Psoas muscle (tissue), 8 donors: ENCODE measurements around the gene KRT28. TPM values are rescaled to one million over a fixed set of nuclear protein-coding genes. Genes with fewer than 3 reads are reported as not detected.

Experiments
- ATAC-seq, 4 donors: fragments of 200-7000 bp; cut with Tn5 transposase; one replicate each; pipeline ENCODE4 v1.9.1; 2020; ENCODE audit warnings: moderate library complexity in 3 of 4, mild to moderate bottlenecking in 2 of 4
- DNase-seq, 2 donors: peaks; one replicate each; pipeline ENCODE4 v3.0.0-alpha.2; 2020
- H3K27ac ChIP-seq: fragments of 200-600 bp; one replicate; pipeline ENCODE4 v1.8.0; 2022
- H3K27me3 ChIP-seq, 3 donors: fragments of 200-600 bp in 1 of 3; one replicate each; pipeline versions ENCODE4 v1.6.1 to v1.8.0; 2013 to 2022; ENCODE audit warnings: low read length in 2 of 3, mild to moderate bottlenecking in 2 of 3, moderate library complexity in 1 of 3; ENCODE audit not compliant: insufficient read depth in 3 of 3
- H3K36me3 ChIP-seq, 2 donors: fragments of 200-600 bp in 1 of 2; one replicate each; pipeline versions ENCODE4 v1.6.1 to v1.8.0; 2013 to 2022; ENCODE audit warnings: low read depth in 1 of 2, mild to moderate bottlenecking in 1 of 2, moderate library complexity in 1 of 2; ENCODE audit not compliant: insufficient read depth in 1 of 2
- H3K4me1 ChIP-seq: fragments of 200-600 bp; one replicate; pipeline ENCODE4 v1.8.0; 2022
- H3K4me3 ChIP-seq: fragments of 200-600 bp; one replicate; pipeline ENCODE4 v1.8.0; 2022; ENCODE audit warnings: mild to moderate bottlenecking
- H3K9me3 ChIP-seq: fragments of 200-600 bp; one replicate; pipeline ENCODE4 v1.8.0; 2022
- CTCF ChIP-seq: fragments of 200-600 bp; IDR thresholded peaks from one replicate; pipeline ENCODE4 v1.8.0; 2022; ENCODE audit warnings: antibody characterized with exemption
- WGBS, 3 donors: extraction: QIAGEN DNeasy Blood & Tissue Kit; methylation state at CpG; one replicate each; pipeline versions ENCODE4 v1.1.6 to v1.1.7; 2013; 5-methylcytosine and 5-hydroxymethylcytosine counted together
- intact Hi-C, 2 donors: fragments of 100-400 bp; cut with DNase I; formaldehyde crosslinking; loops; one replicate each; pipeline versions ENCODE4 v1.11.0 to v1.14.2; 2022
- polyA plus RNA-seq, 3 donors: library from polyadenylated mRNA; stranded (reverse); fragments of 200-250 nt; gene quantifications; one replicate each; pipeline ENCODE4 v1.2.3, GENCODE V29; 2013
- total RNA-seq, 4 donors: library from RNA; stranded (reverse); fragmentation: NEBNext Ultra II Directional in 2 of 4; extraction: Animal tissue kit (Norgen Biotek cat#: 25700) in 2 of 4; gene quantifications; one replicate each; pipeline versions ENCODE4 v1.2.1 to v1.2.4, GENCODE V29; 2021 to 2023
- donor health status: healthy with polysubstance abuse.
- donor health status: DM: no; HTN: no; CAD: no; lungs with moderate emphysema.
- donor health status: Bipolar disorder and iron deficiency.
- donor health status: healthy.
- donor health status: DM: yes; HTN: yes; CAD: no.
- donor health status: DM: no; HTN: no; CAD: no.
- donor health status: DM: no; HTN: no; CAD: no.
- donor health status: DM: yes; HTN: yes; CAD: no.

KRT28 gene
- total and polyA plus RNA-seq, 7 donors, result not detected

- ATAC-seq (no peak), DNase-seq (no peak)
- Histone ChIP-seq H3K4me1 (no peaks in the 10 kb centered on the region), H3K27me3 (peaks cover 6 to 47% (median 6%) of the 10 kb centered on the region in 3 donors), H3K4me3 (no peak overlapping the region), H3K27ac (no peak overlapping the region), H3K36me3 (no peaks in the 10 kb centered on the region), H3K9me3 (no peaks in the 10 kb centered on the region)
- no peak for TF ChIP-seq CTCF
- intact Hi-C loops, result no loop called here
- WGBS, 3 donors, result 87 to 93% (median 89%) methylated on average over 3 of the region's 3 CpGs
These were observed 21.8 kb downstream of the KRT28 start for GRCh38 chr17:40777971-40778370.

- Histone ChIP-seq H3K36me3 (no peaks in the 10 kb centered on the region), H3K4me1 (no peaks in the 10 kb centered on the region), H3K27me3 (peaks cover 6 to 42% (median 6%) of the 10 kb centered on the region in 3 donors), H3K27ac (no peak overlapping the region), H3K9me3 (no peaks in the 10 kb centered on the region), H3K4me3 (no peak overlapping the region)
- DNase-seq (no peak), ATAC-seq (no peak)
- 36 to 40% (median 39%) methylated on average over 7 of the region's 7 CpGs for WGBS, 3 donors
- intact Hi-C loops, result no loop called here
- TF ChIP-seq CTCF, result no peak
These were observed 22.3 kb downstream of the KRT28 start for GRCh38 chr17:40777459-40777858.

- Histone ChIP-seq H3K4me1 (no peaks in the 10 kb centered on the region), H3K36me3 (no peaks in the 10 kb centered on the region), H3K27ac (no peak overlapping the region), H3K27me3 (peaks cover 6 to 40% (median 6%) of the 10 kb centered on the region in 3 donors), H3K4me3 (no peak overlapping the region), H3K9me3 (no peaks in the 10 kb centered on the region)
- no peak for DNase-seq
- no peak for TF ChIP-seq CTCF
- no peak for ATAC-seq
- WGBS, 3 donors, result 43 to 48% (median 48%) methylated on average over 4 of the region's 4 CpGs
- intact Hi-C loops, result no loop called here
These were observed 23.8 kb downstream of the KRT28 start for GRCh38 chr17:40775945-40776344.

GRCh38 chr17:40772101-40772500 lies 27.7 kb downstream of the KRT28 start, which contains the start of gene KRT26:
TSS of gene KRT26 (minus strand) at chr17:40772201. CDS start at chr17:40772113, 88 bp downstream.
- peaks cover 2 to 8% (median 6%) of the 10 kb centered on the region in 3 donors for H3K27me3 ChIP-seq
- ATAC-seq (no peak), DNase-seq (no peak)
- no peaks in the 10 kb centered on the region for H3K9me3 ChIP-seq
- no peak within 1 kb of the TSS for H3K27ac ChIP-seq
- no peaks in the 10 kb centered on the region for H3K36me3 ChIP-seq
- TF ChIP-seq CTCF, result no peak
- intact Hi-C loops, result no loop called here
- no peak within 1 kb of the TSS for H3K4me3 ChIP-seq
- no peaks in the 10 kb centered on the region for H3K4me1 ChIP-seq
- 77 to 91% (median 86%) methylated on average over 3 of the region's 3 CpGs for WGBS, 3 donors

GRCh38 chr17:40765657-40766056 lies 34.1 kb downstream of the KRT28 start:
- intact Hi-C loops, result no loop called here
- ATAC-seq (no peak), DNase-seq (no peak)
- Histone ChIP-seq H3K4me3 (no peak overlapping the region), H3K27me3 (peaks cover 0 to 4% (median 3%) of the 10 kb centered on the region in 3 donors), H3K27ac (no peak overlapping the region), H3K36me3 (no peaks in the 10 kb centered on the region), H3K9me3 (peaks cover 8% of the 10 kb centered on the region), H3K4me1 (no peaks in the 10 kb centered on the region)
- WGBS, 3 donors, result 78 to 84% (median 83%) methylated on average over 2 of the region's 2 CpGs
- no peak for TF ChIP-seq CTCF
